ENCODE data around the gene SHANK2.

SHANK2 gene

DNA sequence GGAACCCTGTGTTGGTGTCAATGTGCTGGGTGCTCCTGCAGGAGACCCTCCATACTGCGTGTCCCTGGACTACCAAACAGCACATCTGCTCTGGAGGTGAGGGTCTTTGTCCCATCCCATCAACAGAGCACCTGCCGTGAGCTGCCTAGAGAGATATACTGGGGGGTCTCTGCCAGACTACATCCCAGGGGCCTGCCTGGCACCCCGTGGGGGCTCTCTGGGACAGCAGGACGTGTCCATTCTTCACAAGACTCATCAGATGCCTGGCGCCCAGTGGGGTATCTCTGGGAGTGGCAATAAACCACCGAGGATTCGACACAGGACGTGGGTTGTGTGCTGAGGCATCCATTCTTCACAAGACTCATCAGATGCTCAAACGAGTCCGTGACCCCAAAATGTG, 42.7 kb downstream of the SHANK2 start:
- H3K27ac ChIP-seq = no peak overlapping the region
- TF ChIP-seq, protein P1, sequence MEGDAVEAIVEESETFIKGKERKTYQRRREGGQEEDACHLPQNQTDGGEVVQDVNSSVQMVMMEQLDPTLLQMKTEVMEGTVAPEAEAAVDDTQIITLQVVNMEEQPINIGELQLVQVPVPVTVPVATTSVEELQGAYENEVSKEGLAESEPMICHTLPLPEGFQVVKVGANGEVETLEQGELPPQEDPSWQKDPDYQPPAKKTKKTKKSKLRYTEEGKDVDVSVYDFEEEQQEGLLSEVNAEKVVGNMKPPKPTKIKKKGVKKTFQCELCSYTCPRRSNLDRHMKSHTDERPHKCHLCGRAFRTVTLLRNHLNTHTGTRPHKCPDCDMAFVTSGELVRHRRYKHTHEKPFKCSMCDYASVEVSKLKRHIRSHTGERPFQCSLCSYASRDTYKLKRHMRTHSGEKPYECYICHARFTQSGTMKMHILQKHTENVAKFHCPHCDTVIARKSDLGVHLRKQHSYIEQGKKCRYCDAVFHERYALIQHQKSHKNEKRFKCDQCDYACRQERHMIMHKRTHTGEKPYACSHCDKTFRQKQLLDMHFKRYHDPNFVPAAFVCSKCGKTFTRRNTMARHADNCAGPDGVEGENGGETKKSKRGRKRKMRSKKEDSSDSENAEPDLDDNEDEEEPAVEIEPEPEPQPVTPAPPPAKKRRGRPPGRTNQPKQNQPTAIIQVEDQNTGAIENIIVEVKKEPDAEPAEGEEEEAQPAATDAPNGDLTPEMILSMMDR (conservative IDR thresholded peaks at IDR 0.05) = no peak
- TF ChIP-seq ZFX (IDR thresholded peaks at IDR 0.05) = no peak

DNA sequence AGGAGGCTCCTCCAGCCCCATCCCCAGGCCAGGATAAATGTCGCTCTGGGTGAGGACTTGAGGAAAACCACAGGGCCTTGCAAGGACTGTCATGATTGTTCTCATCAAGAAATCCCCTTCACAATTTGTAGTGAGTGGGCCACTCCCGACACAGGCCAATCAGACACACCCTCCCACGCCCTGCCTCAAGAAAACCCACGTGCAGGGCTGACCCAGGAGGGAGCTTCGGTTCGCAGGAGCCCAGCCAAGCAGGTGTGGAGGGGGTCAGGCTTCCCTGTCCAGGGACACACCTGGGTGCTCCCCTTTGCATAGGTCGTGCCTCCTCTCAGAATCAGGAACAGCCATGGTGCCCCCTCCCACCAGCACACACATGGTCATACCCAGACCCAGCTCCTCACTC, 43.2 kb downstream of the SHANK2 start:
- H3K27ac ChIP-seq = no peak overlapping the region
- TF ChIP-seq ZFX (IDR thresholded peaks at IDR 0.05) = no peak
- TF ChIP-seq, protein P1 (conservative IDR thresholded peaks at IDR 0.05) = no peak

DNA sequence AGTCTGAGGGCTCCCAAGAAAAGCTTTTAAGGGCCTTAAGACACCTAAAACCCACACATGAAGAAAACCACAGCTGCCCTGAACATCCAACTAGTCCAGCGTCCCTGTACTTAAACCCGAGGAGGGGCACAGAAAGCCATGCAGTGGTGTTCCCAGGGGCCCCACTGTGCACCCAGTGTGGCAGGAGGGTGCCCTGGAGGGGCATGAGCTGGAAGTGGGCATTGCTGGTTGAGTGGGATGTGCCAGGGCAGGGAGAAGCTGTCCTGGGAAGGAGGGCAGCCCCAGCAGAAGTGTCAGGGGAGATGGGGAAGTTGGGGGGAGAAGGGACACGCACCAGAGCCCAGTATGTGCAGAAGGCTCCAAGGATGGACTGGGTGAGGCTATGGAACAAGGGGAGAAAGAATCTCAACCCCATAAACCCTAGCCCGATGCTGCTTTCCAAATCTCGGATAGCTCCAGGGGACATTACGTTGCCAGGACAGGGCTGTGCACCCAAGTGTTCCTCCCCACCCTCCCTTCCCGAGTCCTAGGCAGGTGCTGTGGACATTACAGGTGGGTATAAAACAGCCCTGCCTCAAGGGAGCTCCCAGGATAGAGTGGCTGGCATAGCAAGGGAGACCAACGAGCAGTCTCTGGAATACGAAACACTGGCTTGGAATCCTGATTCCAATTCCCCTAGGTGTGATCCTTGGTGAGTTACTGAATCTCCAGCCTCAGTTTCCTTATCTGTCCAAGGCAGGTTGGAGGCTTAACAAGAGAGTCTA, 44.2 kb downstream of the SHANK2 start:
- no peak overlapping the region; the same call in 1 of the 2 replicates for H3K27ac ChIP-seq
- TF ChIP-seq, protein P1 (conservative IDR thresholded peaks at IDR 0.05) = no peak
- TF ChIP-seq ZFX (IDR thresholded peaks at IDR 0.05) = no peak

DNA sequence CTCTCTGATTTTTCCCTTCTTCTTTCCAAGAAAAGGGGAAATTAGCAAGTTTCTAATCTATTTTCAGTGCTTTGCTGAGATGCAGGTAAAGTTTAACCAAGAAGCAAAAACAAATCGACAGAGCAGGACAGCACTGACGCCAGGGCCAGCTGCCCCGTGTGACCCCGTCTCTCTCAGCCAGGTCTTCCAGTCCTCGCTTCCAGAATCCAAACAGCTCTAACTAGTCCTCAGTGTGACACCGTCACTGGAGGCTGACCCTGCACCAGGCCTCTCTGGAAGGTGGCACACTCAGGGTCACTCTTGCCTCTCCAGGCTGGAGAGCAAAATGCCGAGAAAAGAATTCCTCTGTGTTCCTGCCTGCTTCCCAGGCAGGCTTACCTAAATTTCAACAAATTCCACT, 44.8 kb downstream of the SHANK2 start:
- peak overlapping the region; percentile 74; the same call in 1 of the 2 replicates for H3K27ac ChIP-seq
- TF ChIP-seq, protein P1 (conservative IDR thresholded peaks at IDR 0.05) = no peak
- no peak for TF ChIP-seq ZFX (IDR thresholded peaks at IDR 0.05)

DNA sequence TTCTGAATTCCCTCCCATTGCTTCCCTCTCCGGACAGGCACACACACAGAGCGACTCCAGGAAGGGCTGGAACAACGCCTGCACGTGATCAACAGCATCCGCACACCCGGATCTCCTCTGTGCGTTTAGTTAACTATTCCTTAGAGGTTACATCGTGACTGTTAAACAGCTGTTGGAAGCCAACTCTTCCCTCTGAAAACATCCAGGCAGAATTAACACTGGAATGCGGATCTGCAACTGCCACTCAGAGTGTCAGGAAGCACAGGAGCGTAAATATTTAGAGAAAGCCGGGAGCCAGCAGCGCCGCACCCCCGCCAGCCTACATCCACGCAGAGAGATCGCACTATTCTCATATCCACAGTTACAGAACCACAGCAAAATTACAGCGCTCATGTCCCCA, 46.2 kb downstream of the SHANK2 start:
- H3K27ac ChIP-seq = peak overlapping the region; percentile 74
- TF ChIP-seq ZFX (IDR thresholded peaks at IDR 0.05) = no peak
- TF ChIP-seq, protein P1 (conservative IDR thresholded peaks at IDR 0.05) = no peak

DNA sequence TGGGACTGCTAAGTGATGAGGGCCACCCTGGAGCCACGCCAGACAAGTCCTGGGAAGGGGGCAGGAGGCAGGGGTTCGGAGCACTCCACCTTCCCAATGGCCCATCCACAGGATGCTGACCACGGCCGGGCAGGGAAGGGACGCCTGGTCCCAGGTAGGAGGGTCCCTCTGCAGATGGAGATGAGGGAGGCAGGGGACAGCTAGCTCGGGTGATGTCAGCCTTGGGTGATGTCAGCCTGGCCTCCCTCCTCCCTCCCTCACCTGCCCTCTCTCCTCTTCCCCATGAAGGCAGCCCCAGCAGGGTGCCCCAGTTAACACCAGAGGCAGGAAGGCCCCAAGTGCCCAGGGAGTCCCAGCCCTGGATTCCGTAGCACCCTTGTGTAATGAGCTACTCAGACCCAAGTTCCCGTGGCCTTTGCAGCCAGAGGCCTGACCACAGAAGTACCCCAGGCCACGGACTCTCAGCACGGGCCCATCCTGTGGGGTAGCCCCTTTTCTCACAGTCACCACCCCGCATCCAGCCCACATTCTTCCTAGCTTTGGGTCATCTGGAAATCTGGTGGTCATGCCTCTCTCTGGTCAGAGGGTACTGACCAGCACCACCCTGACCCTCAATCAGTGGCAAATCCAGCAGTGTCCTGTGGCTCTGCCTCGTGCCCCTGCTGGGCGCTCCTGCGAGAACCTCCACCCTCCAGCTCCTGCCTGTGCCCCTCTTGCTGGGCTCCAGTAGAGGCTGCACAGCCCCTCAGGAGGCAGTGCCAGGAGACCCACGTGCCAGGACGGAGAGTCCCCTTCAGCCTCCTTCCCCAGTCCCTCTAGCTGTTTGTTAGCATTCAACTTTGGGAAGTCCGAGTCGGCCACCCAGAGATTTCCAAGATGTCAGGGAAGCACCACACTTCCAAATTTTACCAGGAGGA, 47.4 kb downstream of the SHANK2 start:
- no peak for TF ChIP-seq ZFX (IDR thresholded peaks at IDR 0.05)
- TF ChIP-seq, protein P1 (conservative IDR thresholded peaks at IDR 0.05) = no peak

DNA sequence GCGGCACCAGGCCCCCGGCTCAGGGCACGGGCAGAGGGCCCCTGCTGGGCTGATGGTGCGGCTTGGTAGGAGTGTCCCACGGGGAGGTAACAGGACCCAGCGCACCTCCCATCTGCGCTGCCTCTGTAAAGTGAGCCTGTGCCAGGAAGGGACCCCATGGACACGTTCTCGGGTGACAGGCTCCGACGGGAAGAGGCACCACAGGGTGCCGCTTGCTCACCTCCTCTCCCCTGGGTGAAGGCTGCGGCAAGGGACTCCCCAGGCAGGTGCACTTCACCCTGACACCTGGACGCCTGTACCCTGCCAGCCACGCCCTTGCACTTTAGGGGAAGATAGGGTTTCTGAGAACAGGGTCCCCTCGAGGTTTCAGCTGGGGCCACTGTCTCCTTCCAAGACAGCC, 48.1 kb downstream of the SHANK2 start:
- no peak for TF ChIP-seq ZFX (IDR thresholded peaks at IDR 0.05)
- TF ChIP-seq, protein P1 (conservative IDR thresholded peaks at IDR 0.05) = no peak
- 0 out of 2 replicates have a peak overlapping the region, but pooled peaks have one; percentile 74 for H3K27ac ChIP-seq

More for the DNA sequence above, 47.4 kb downstream of the SHANK2 start:
- H3K27ac ChIP-seq = peak overlapping the region; percentile 74

All from C4-2B (cell line).